ENCODE data around the gene TEX36. TPM values are rescaled to one million over a fixed set of nuclear protein-coding genes. Genes with fewer than 3 reads are reported as not detected.

The TEX36 gene
- total RNA-seq, 4 donors from 2014 or later: not detected

DNA sequence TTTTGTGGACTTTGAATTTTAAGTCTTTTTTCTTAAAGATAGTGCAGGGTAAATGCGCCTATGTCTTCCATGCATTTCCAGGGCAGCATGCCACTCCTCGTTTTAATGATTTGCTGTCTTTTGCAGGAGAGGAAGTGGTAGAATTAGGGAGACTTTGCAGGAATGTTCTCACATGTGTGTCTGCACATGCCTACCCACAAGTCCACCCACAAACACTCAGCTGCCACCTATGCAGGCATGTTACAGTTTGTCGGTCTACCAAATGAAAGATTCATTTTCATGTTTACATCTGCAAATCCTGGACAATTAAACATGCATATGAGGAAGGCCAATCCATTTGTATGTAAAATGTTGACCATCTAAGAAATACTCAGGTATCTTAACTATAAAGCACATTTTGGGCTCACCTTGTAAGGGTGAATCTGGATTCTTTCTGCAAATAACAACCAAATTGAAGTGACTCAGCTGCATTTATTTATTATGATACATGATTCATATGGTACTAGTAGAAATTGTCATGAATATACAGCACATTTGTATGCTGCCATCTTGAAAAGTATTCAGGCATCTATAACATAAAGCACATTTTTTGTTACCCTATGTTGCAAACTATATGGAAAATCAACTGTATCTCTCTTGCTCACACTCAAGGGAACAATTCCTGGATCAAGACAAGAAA lies 4.7 kb upstream of the TEX36 start:
- Histone ChIP-seq H3K27ac (replicated peaks in 1 of 4) (no peak overlapping the region), H3K4me3 (no peak overlapping the region), H3K36me3 (no peaks in the 10 kb centered on the region), H3K9me3 (no peaks in the 10 kb centered on the region), H3K27me3 (peaks cover 0 to 11% (median 0%) of the 10 kb centered on the region in 4 donors), H3K4me1 (no peaks in the 10 kb centered on the region)
- intact Hi-C loops (cut with DNase I): no loop called here
- DNase-seq (ENCODE audit: extremely low spot score): no peak
- WGBS: 66% methylated on average over 3 of the region's 3 CpGs
- TF ChIP-seq, protein P1, sequence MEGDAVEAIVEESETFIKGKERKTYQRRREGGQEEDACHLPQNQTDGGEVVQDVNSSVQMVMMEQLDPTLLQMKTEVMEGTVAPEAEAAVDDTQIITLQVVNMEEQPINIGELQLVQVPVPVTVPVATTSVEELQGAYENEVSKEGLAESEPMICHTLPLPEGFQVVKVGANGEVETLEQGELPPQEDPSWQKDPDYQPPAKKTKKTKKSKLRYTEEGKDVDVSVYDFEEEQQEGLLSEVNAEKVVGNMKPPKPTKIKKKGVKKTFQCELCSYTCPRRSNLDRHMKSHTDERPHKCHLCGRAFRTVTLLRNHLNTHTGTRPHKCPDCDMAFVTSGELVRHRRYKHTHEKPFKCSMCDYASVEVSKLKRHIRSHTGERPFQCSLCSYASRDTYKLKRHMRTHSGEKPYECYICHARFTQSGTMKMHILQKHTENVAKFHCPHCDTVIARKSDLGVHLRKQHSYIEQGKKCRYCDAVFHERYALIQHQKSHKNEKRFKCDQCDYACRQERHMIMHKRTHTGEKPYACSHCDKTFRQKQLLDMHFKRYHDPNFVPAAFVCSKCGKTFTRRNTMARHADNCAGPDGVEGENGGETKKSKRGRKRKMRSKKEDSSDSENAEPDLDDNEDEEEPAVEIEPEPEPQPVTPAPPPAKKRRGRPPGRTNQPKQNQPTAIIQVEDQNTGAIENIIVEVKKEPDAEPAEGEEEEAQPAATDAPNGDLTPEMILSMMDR (IDR thresholded peaks at IDR 0.05): no peak
- no peak for TF ChIP-seq EP300 (IDR thresholded peaks at IDR 0.05)
- TF ChIP-seq POLR2A (IDR thresholded peaks at IDR 0.05; ENCODE audit: low read depth): no peak
- no peak for TF ChIP-seq POLR2AphosphoS5 (IDR thresholded peaks at IDR 0.05)

DNA sequence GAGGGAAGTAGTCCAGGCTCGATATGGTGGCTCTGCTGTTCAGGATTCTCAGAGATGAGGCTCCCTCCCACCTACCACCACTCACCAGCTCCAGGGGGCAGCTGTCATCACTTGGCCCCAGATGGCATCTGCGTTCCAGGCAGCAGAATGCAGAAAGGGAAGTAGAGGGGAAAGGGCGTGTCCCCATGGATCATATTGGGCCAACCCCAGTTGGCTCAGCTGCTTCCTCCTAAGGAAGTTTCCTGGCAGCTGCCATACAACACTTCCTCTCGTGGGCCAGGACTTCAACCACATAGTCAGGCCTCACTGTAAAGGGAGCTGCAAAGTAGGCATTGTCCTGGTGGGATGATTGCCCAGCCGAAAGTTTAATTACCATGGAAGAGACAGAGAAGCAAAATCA lies 1.6 kb upstream of the TEX36 start:
- no peaks in the 10 kb centered on the region for H3K36me3 ChIP-seq
- DNase-seq (ENCODE audit: extremely low spot score): no peak
- H3K27me3 ChIP-seq: peaks cover 0 to 5% (median 0%) of the 10 kb centered on the region in 4 donors
- no peaks in the 10 kb centered on the region for H3K9me3 ChIP-seq
- H3K27ac ChIP-seq (replicated peaks in 1 of 4): no peak overlapping the region
- H3K4me3 ChIP-seq: no peak overlapping the region
- TF ChIP-seq, protein P1 (IDR thresholded peaks at IDR 0.05): no peak
- no peak for TF ChIP-seq EP300 (IDR thresholded peaks at IDR 0.05)
- intact Hi-C loops (cut with DNase I): no loop called here
- WGBS: 50% methylated on average over 5 of the region's 5 CpGs
- H3K4me1 ChIP-seq: no peaks in the 10 kb centered on the region

DNA sequence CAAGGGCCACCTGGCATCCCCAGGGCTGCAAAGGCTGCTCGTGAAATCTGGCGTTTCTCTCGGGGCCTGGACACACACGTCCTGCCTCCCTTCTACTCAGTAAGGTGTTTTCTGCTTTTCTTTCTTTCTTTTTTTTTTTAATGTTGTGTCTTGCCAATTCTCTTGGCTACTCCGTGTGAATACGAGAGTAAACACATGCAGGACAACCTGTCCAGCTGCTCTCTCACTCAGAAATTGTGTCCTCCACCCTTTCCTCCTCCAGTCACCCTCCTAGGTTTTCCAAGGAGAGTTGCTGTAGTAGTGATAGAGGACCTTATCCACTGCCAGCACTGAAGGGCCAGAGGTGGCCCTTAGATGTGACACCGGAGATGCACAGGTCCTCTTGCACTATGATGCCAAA lies 858 bp upstream of the TEX36 start:
- 67% methylated on average over 7 of the region's 7 CpGs for WGBS
- Histone ChIP-seq H3K4me1 (no peaks in the 10 kb centered on the region), H3K27me3 (peaks cover 0 to 5% (median 0%) of the 10 kb centered on the region in 4 donors), H3K27ac (replicated peaks in 1 of 4) (no peak overlapping the region), H3K9me3 (no peaks in the 10 kb centered on the region), H3K36me3 (no peaks in the 10 kb centered on the region), H3K4me3 (no peak overlapping the region)
- intact Hi-C loops (cut with DNase I): no loop called here
- TF ChIP-seq POLR2AphosphoS5 (IDR thresholded peaks at IDR 0.05) (no peak), EP300 (IDR thresholded peaks at IDR 0.05) (no peak), POLR2A (IDR thresholded peaks at IDR 0.05; ENCODE audit: low read depth) (no peak)
- TF ChIP-seq, protein P1 (IDR thresholded peaks at IDR 0.05): no peak
- no peak for DNase-seq (ENCODE audit: extremely low spot score)

DNA sequence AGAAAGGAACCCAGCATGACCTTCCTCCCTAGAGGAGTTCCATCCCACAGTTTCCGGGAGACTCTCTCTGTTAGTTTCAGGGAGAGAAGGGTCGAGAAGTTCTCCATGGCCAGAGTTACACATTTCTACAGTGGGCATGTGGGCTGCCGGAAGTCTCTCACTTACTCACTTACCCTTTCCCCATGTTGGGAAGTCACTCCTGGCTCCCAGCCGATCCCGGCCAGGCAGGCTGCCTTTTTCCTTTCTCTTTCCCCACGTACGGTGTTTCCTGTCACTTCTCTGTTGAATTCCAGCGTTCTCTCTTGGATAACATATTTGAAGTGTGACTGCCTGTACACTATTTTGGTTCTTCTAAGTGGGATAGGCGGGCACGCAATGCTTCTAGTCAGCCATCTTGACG lies 3.5 kb downstream of the TEX36 start:
- 76% methylated on average over 11 of the region's 11 CpGs for WGBS
- Histone ChIP-seq H3K4me3 (no peak overlapping the region), H3K27ac (replicated peaks in 1 of 4) (no peak overlapping the region), H3K4me1 (no peaks in the 10 kb centered on the region), H3K9me3 (peaks cover 0 to 22% (median 21%) of the 10 kb centered on the region in 4 donors), H3K27me3 (no peaks in the 10 kb centered on the region), H3K36me3 (no peaks in the 10 kb centered on the region)
- TF ChIP-seq, protein P1 (IDR thresholded peaks at IDR 0.05): no peak
- TF ChIP-seq EP300 (IDR thresholded peaks at IDR 0.05) (no peak), POLR2A (IDR thresholded peaks at IDR 0.05; ENCODE audit: low read depth) (no peak), POLR2AphosphoS5 (IDR thresholded peaks at IDR 0.05) (no peak)
- intact Hi-C loops (cut with DNase I): no loop called here
- DNase-seq (ENCODE audit: extremely low spot score): no peak

DNA sequence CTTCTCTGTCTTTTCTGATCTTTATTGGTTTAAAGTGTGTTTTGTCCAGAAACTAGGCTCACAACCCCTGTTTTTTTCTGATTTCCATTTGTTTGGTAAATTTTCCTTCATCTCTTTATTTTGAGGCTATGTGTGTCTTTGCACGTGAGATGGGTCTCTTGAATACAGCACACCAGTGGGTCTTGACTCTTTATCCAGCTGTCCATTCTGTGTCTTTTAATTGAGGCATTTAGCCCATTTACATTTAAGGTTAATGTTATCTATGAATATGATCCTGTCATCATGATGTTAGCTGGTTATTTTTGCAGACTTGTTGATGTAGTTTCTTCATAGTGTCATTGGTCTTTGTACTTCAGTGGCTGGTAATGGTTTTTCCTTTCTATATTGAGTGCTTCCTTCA lies 10.1 kb downstream of the TEX36 start:
- WGBS: 71% methylated on average over 1 of the region's 1 CpG
- H3K4me3 ChIP-seq: no peak overlapping the region
- no peak for DNase-seq (ENCODE audit: extremely low spot score)
- H3K9me3 ChIP-seq: peaks cover 0 to 21% (median 20%) of the 10 kb centered on the region in 4 donors
- no peaks in the 10 kb centered on the region for H3K27me3 ChIP-seq
- intact Hi-C loops (cut with DNase I): no loop called here
- no peaks in the 10 kb centered on the region for H3K4me1 ChIP-seq
- no peak overlapping the region for H3K27ac ChIP-seq (replicated peaks in 1 of 4)
- H3K36me3 ChIP-seq: no peaks in the 10 kb centered on the region
- TF ChIP-seq POLR2A (IDR thresholded peaks at IDR 0.05; ENCODE audit: low read depth) (no peak), EP300 (IDR thresholded peaks at IDR 0.05) (no peak), POLR2AphosphoS5 (IDR thresholded peaks at IDR 0.05) (no peak)
- TF ChIP-seq, protein P1 (IDR thresholded peaks at IDR 0.05): no peak

All from esophagus muscularis mucosa (tissue), 4 donors.